ENCODE measurements around the gene ADRA2B.

ADRA2B gene

DNA sequence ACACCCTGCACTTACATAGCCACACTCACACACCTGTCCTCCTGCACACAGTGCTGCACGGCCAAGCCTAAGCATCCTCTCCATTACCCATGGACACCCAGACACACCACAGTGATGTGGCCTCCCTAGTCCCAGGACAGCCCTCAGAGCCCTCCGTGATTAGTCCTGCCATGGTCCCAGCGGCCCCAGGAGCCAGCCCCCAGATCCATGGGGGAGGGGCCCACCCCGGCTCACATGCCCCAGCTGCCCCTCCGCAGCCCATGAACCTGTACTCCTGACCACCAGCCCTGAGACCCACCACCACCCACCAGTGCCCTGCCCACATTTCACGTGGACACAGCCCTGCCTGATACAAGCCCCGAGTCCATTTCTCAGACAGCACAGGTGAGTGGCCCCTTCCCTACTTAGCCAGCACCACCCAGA is 36.9 kb upstream of the ADRA2B start:
- TF ChIP-seq, protein P1, sequence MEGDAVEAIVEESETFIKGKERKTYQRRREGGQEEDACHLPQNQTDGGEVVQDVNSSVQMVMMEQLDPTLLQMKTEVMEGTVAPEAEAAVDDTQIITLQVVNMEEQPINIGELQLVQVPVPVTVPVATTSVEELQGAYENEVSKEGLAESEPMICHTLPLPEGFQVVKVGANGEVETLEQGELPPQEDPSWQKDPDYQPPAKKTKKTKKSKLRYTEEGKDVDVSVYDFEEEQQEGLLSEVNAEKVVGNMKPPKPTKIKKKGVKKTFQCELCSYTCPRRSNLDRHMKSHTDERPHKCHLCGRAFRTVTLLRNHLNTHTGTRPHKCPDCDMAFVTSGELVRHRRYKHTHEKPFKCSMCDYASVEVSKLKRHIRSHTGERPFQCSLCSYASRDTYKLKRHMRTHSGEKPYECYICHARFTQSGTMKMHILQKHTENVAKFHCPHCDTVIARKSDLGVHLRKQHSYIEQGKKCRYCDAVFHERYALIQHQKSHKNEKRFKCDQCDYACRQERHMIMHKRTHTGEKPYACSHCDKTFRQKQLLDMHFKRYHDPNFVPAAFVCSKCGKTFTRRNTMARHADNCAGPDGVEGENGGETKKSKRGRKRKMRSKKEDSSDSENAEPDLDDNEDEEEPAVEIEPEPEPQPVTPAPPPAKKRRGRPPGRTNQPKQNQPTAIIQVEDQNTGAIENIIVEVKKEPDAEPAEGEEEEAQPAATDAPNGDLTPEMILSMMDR (IDR thresholded peaks at IDR 0.05): no peak
- Histone ChIP-seq H3K27me3 (ENCODE audit: control insufficient read depth, insufficient read depth, low read length) (no peaks in the 10 kb centered on the region), H3K79me2 (no peaks in the 10 kb centered on the region), H2AFZ (no peak overlapping the region), H3K9me3 (ENCODE audit: control insufficient read depth, low read length) (no peaks in the 10 kb centered on the region), H3K27ac (no peak overlapping the region), H3K4me3 (ENCODE audit: low read depth, low read length) (no peak overlapping the region), H3K4me1 (no peaks in the 10 kb centered on the region), H3K36me3 (ENCODE audit: control insufficient read depth, insufficient read depth, low read length) (no peaks in the 10 kb centered on the region), H3K4me2 (ENCODE audit: low read length) (no peak overlapping the region), H3K9ac (no peak overlapping the region)

DNA sequence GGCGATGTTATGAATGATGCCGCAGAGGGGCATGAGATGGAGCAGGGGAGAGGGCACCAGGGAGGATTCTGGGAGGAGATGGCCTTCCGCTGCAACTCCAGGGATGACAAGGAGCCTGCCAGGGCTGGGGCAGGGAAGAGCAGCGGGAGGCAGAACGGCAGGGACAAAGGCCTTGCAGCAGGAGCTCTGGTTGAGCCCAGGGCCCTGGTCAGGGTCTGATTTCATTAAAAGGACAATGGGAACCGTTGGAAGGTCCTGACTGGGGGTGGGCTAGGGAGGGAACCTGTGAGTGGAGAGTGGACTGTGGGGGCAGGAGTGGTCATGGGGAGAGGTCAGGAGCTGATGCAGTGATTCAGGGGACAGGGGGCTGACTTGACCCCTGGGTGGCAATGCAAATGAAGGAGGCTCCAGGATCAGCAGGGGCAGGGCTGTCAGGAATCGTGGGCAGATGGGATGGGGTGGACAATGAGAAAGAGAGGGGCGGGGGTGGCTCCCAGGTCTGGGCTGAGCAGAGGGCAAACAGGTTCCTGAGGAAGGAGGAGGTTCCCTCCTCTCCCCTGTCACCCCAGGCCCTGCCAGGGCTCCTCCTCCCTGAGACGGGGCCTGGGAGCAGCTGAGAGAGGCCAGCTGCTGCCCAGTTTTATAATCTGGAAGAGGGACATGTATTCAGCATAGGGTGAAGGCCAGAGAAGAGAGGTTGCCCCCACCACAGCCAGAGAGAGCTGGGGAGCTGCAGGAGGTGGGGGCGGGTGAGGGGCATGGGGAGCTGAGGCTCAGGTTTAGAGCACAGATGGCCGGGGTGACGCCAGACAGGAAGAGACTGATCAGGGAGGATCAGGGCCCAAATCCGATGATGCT is 36.2 kb upstream of the ADRA2B start:
- Histone ChIP-seq H3K79me2 (no peaks in the 10 kb centered on the region), H2AFZ (no peak overlapping the region), H3K27ac (no peak overlapping the region), H3K36me3 (ENCODE audit: control insufficient read depth, insufficient read depth, low read length) (no peaks in the 10 kb centered on the region), H3K27me3 (ENCODE audit: control insufficient read depth, insufficient read depth, low read length) (no peaks in the 10 kb centered on the region), H3K9ac (no peak overlapping the region), H3K4me1 (peaks cover under 1% of the 10 kb centered on the region), H3K9me3 (ENCODE audit: control insufficient read depth, low read length) (no peaks in the 10 kb centered on the region), H3K4me2 (ENCODE audit: low read length) (no peak overlapping the region), H3K4me3 (ENCODE audit: low read depth, low read length) (no peak overlapping the region)
- TF ChIP-seq, protein P1 (IDR thresholded peaks at IDR 0.05): no peak

DNA sequence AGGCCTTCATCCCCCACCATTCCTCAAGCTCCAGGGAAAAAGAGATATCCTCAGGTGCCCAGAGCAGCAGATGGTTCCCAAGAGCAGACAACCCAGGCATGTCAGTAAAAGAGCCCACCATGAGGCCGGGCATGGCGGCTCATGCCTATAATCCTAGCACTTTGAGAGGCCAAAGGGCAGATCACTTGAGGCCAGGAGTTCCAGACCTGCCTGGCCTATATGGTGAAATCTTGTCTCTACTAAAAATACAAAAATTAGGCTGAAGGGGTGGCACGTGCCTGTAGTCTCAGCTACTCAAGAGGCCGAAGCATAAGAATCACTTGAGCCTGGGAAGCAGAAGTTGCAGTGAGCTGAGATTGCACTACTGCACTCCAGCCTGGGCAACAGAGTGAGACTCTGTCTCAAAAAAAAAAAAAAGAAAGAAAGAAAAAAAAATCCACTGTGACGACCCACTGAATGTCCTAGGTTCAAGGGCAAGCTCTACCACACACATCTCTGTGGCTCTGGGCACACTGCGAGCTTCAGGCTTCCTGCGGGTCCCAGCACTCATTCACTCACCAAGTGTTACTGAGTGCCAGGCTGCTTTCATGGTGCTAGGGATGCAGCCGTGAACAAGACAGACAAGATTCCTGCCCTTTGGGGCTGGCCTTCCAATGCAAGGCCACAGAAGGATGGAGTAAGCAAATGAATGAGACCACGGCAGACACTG is 35.4 kb upstream of the ADRA2B start:
- Histone ChIP-seq H3K27me3 (ENCODE audit: control insufficient read depth, insufficient read depth, low read length) (no peaks in the 10 kb centered on the region), H3K4me3 (ENCODE audit: low read depth, low read length) (no peak overlapping the region), H3K9me3 (ENCODE audit: control insufficient read depth, low read length) (no peaks in the 10 kb centered on the region), H3K79me2 (no peaks in the 10 kb centered on the region), H2AFZ (no peak overlapping the region), H3K4me1 (peaks cover 9% of the 10 kb centered on the region), H3K36me3 (ENCODE audit: control insufficient read depth, insufficient read depth, low read length) (no peaks in the 10 kb centered on the region), H3K9ac (no peak overlapping the region), H3K27ac (no peak overlapping the region), H3K4me2 (ENCODE audit: low read length) (no peak overlapping the region)
- TF ChIP-seq, protein P1 (IDR thresholded peaks at IDR 0.05): no peak

DNA sequence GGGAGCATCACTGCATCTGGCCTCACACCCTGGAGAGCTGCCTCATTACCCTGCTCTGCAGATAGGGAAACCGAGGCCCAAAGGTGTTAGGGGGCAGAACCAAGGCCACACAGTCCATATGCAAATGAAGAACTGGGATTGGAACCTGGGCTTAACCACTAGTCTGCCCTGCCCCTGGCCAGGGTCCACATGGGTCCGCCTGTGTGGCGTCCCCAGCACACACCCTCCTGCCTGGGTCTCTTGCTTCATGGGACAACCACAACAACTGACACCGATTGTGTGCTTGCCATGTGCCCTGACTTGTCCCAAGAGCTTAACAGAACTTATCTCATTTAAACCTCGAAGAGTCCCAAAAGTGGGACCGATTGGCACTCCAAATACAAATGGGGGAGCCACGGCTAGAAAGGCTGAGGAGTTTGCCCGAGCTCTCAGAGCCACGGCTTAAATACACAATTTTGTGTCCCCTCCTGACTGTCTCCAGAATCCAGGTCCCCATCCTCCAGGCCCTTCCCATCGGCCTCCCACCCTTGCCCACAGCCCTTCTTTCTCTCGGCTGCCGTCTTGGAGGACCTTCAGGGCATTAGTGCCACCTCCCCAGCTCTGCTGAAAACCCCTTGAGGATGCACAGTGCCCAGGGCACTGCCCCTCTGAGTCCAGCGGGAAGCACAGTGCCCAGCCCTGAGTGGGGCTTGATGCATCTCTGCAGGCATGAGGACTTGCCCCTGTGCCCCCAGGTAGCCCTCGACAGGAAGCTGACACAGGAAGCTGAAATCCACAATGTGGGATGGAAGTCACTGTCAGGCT is 34.6 kb upstream of the ADRA2B start:
- Histone ChIP-seq H3K27ac (no peak overlapping the region), H3K27me3 (ENCODE audit: control insufficient read depth, insufficient read depth, low read length) (no peaks in the 10 kb centered on the region), H3K4me1 (peaks cover 16% of the 10 kb centered on the region), H3K4me3 (ENCODE audit: low read depth, low read length) (no peak overlapping the region), H3K79me2 (no peaks in the 10 kb centered on the region), H2AFZ (no peak overlapping the region), H3K9me3 (ENCODE audit: control insufficient read depth, low read length) (no peaks in the 10 kb centered on the region), H3K36me3 (ENCODE audit: control insufficient read depth, insufficient read depth, low read length) (no peaks in the 10 kb centered on the region), H3K9ac (no peak overlapping the region), H3K4me2 (ENCODE audit: low read length) (no peak overlapping the region)
- TF ChIP-seq, protein P1 (IDR thresholded peaks at IDR 0.05): no peak
